SU-DHL-6 (cell line): ENCODE measurements around the gene GSDME.

Experiments
- H2AFZ ChIP-seq: fragments of 200-600 bp; sonication (generic); 2 replicates; pipeline ENCODE4 v1.6.1; 2014; ENCODE audit warnings: low read depth, mild to moderate bottlenecking, moderate library complexity, mixed read lengths, antibody characterized with exemption, low read length; ENCODE audit not compliant: severe bottlenecking
- H3F3A ChIP-seq: fragments of 200-600 bp; shearing (Covaris generic); 2 replicates; pipeline ENCODE4 v1.6.0; 2016; ENCODE audit warnings: antibody characterized with exemption, mild to moderate bottlenecking; ENCODE audit not compliant: insufficient read depth
- H3K27ac ChIP-seq: fragments of 200-600 bp; sonication (generic); 2 replicates; pipeline ENCODE4 v1.5.1; 2016; ENCODE audit warnings: low read depth, mild to moderate bottlenecking, low read length, moderate library complexity, mixed read lengths
- H3K27me3 ChIP-seq: fragments of 200-600 bp; sonication (generic), shearing (Covaris generic); 2 replicates; pipeline ENCODE4 v1.6.0; 2014; ENCODE audit warnings: mild to moderate bottlenecking, low read length
- H3K36me3 ChIP-seq: fragments of 200-600 bp; sonication (generic); 2 replicates; pipeline ENCODE4 v1.6.1; 2014; ENCODE audit warnings: mild to moderate bottlenecking, low read length, mixed read lengths
- H3K4me2 ChIP-seq: fragments of 300-600, 200-600 bp; shearing (Covaris generic), sonication (generic); 2 replicates; pipeline ENCODE4 v1.6.0; 2014; ENCODE audit warnings: low read length, low read depth, mild to moderate bottlenecking; ENCODE audit not compliant: poor library complexity, severe bottlenecking
- H3K4me3 ChIP-seq: fragments of 200-600 bp; sonication (generic); 2 replicates; pipeline ENCODE4 v1.5.1; 2014; ENCODE audit warnings: antibody characterized with exemption, low read length, mild to moderate bottlenecking, mixed read lengths; ENCODE audit not compliant: insufficient read depth, poor library complexity, severe bottlenecking
- H3K79me2 ChIP-seq: fragments of 200-600 bp; sonication (generic); 2 replicates; pipeline ENCODE4 v1.6.1; 2014; ENCODE audit warnings: mild to moderate bottlenecking, low read length, moderate library complexity; ENCODE audit not compliant: insufficient read depth
- H3K9ac ChIP-seq: fragments of 200-600 bp; sonication (generic); 2 replicates; pipeline ENCODE4 v1.7.0; 2014; ENCODE audit warnings: mild to moderate bottlenecking, low read length
- H3K9me2 ChIP-seq: fragments of 200-600 bp; sonication (generic); replicated peaks from 2 replicates; pipeline ENCODE4 v1.6.1; 2014; ENCODE audit warnings: low read length; ENCODE audit not compliant: insufficient read depth
- H3K9me3 ChIP-seq: fragments of 200-600 bp; sonication (generic); 2 replicates; pipeline ENCODE4 v1.6.1; 2014; ENCODE audit warnings: low read length, mixed read lengths; ENCODE audit not compliant: insufficient read depth
- H4K20me1 ChIP-seq: fragments of 200-600 bp; sonication (generic); 2 replicates; pipeline ENCODE4 v1.6.1; 2014; ENCODE audit warnings: low read depth, mild to moderate bottlenecking, antibody characterized with exemption, low read length, moderate library complexity, mixed read lengths
- EZH2phosphoT487 ChIP-seq: fragments of 200-600 bp; sonication (generic), shearing (Covaris generic); conservative IDR thresholded peaks from 2 replicates; pipeline ENCODE4 v1.6.1; 2018; ENCODE audit warnings: mild to moderate bottlenecking, antibody characterized with exemption, low read length, moderate library complexity, mixed read lengths
- TF ChIP-seq, protein P1 (sequence below): fragments of 200-600 bp; sonication (generic); IDR thresholded peaks from one replicate; pipeline ENCODE4 v1.5.1; 2017; ENCODE audit warnings: antibody characterized with exemption, mild to moderate bottlenecking, low read length, moderate library complexity; ENCODE audit not compliant: insufficient read depth, poor library complexity, severe bottlenecking

GSDME gene

DNA sequence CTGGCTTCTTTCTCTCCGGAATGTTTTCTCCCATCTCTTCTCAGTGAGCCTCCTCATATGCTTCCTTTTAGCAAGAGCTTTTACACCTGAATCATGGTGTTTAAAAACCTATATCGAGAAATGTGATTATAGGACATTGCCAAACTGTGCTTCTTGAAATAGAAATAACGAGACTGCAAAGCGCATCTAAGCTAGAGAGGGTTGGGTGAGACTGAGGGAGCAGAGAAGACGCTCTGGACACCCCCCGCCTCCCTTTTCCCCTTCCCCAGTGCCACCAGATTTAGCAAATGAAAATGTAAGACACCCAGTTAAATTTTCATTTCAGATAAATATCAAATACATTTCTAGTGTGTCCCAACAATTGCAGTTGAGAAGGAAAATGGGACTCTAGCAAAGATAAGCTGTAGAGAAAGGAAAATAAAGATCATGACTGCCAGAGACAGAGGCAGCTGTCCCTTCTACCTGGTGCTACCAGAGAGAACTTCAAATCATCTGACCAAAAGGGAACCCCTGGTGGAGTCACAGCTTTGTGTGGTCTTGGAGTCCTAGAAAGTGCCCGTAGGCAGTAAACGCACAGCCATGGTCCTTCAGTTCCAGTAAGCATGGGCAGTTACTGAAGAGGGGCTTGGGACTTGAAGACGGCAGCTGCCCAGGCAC is 14.6 kb downstream of the GSDME start:
- Histone ChIP-seq H3K4me3 (no peak overlapping the region), H3F3A (no peaks in the 10 kb centered on the region), H3K27ac (no peak overlapping the region), H3K9me3 (peaks cover 7% of the 10 kb centered on the region), H3K4me2 (no peak overlapping the region), H3K9me2 (no peaks in the 10 kb centered on the region), H3K9ac (no peak overlapping the region), H4K20me1 (no peaks in the 10 kb centered on the region), H3K79me2 (no peaks in the 10 kb centered on the region), H2AFZ (no peak overlapping the region), H3K36me3 (no peaks in the 10 kb centered on the region), H3K27me3 (no peaks in the 10 kb centered on the region)
- TF ChIP-seq, protein P1, sequence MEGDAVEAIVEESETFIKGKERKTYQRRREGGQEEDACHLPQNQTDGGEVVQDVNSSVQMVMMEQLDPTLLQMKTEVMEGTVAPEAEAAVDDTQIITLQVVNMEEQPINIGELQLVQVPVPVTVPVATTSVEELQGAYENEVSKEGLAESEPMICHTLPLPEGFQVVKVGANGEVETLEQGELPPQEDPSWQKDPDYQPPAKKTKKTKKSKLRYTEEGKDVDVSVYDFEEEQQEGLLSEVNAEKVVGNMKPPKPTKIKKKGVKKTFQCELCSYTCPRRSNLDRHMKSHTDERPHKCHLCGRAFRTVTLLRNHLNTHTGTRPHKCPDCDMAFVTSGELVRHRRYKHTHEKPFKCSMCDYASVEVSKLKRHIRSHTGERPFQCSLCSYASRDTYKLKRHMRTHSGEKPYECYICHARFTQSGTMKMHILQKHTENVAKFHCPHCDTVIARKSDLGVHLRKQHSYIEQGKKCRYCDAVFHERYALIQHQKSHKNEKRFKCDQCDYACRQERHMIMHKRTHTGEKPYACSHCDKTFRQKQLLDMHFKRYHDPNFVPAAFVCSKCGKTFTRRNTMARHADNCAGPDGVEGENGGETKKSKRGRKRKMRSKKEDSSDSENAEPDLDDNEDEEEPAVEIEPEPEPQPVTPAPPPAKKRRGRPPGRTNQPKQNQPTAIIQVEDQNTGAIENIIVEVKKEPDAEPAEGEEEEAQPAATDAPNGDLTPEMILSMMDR = no peak
- no peak for TF ChIP-seq EZH2phosphoT487

DNA sequence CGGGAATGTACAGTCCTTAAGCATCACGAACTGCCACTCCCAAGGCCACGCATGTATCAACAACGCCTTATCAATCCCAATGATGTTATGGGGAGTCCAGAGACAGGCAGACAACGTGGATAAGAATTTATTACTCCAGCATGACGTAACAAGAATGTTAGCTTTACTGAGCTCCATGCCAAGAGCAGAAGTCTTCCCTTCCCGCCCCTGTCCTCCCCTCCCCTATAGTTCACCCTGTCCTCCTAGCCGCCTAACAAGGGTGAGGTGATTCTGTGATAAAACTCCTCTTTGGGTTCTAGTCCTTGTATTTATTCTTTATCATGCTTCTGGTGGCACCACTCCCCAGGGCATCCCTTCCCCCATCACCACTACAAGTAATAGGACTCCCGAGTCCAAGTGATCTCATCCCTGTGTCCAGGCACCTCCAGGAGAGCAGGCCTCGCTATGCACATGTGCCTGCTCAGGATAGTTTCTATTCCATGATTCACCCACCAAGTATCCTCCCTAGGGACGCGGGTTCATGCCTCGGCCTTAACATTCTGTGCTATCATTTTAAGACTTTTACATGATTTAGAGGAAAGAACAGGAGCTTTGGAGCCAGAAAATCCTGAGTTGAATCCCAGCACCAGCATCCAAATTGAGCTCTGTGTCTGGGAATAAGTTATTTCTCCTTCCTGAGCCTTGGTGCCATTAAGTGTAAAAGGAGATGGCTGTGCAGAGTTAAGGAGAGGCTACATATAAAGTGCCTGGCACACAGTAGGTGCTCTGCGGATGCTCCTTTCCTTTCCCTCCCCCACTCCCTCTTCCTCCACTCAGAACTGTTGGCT is 15.4 kb downstream of the GSDME start:
- H3K4me2 ChIP-seq = no peak overlapping the region
- no peaks in the 10 kb centered on the region for H3K27me3 ChIP-seq
- no peak overlapping the region for H3K9ac ChIP-seq
- TF ChIP-seq, protein P1 = no peak
- TF ChIP-seq EZH2phosphoT487 = no peak
- no peak overlapping the region for H3K27ac ChIP-seq
- H3K9me3 ChIP-seq = peaks cover 7% of the 10 kb centered on the region
- H3K4me3 ChIP-seq = no peak overlapping the region
- H2AFZ ChIP-seq = no peak overlapping the region
- no peaks in the 10 kb centered on the region for H3K79me2 ChIP-seq
- H4K20me1 ChIP-seq = no peaks in the 10 kb centered on the region
- H3K9me2 ChIP-seq = no peaks in the 10 kb centered on the region
- H3K36me3 ChIP-seq = no peaks in the 10 kb centered on the region
- H3F3A ChIP-seq = no peaks in the 10 kb centered on the region

DNA sequence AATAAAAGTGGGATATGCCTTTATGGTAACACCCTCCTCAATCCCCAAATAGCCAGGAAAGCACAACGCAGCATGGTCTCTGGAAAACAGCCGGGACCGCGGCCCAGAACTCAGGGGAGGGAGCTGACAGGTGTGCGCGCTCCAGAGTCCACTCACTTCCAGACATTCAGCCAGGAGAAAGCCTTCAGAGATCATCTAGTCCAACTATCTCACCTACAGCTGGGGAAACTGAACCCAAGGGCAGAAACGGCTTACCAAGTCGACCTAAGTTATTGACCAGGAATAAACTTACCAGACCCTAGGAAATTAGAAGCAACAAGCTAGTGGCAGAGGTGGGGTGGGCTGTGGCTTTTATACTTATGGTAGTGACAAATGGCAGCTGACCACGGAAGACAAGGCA is 16.4 kb downstream of the GSDME start:
- Histone ChIP-seq H4K20me1 (no peaks in the 10 kb centered on the region), H3K9me2 (no peaks in the 10 kb centered on the region), H3K27me3 (no peaks in the 10 kb centered on the region), H3F3A (no peaks in the 10 kb centered on the region), H3K9ac (no peak overlapping the region), H3K79me2 (no peaks in the 10 kb centered on the region), H3K36me3 (no peaks in the 10 kb centered on the region), H2AFZ (no peak overlapping the region), H3K27ac (no peak overlapping the region), H3K4me2 (no peak overlapping the region), H3K4me3 (no peak overlapping the region), H3K9me3 (peaks cover 7% of the 10 kb centered on the region)
- TF ChIP-seq, protein P1 = no peak
- no peak for TF ChIP-seq EZH2phosphoT487
